ENCODE data around the gene EFCAB7. TPM values are rescaled to one million over a fixed set of nuclear protein-coding genes. Genes with fewer than 3 reads are reported as not detected.
A peak's percentile ranks its signal among the peaks of the same experiment; 100 is the strongest.
"Not testable (repeated sequence)": the region's sequence is repeated elsewhere in the genome, so short reads cannot be mapped to it uniquely, and the experiment has no call there.

The EFCAB7 gene
- total RNA-seq, 6 donors from 2014 or later, result 2.1 to 20.4 (median 4.7) TPM

- Histone ChIP-seq H3K4me3 (no peak overlapping the region), H3K36me3 (no peaks in the 10 kb centered on the region), H3K4me1 (no peaks in the 10 kb centered on the region), H3K27ac (no peak overlapping the region), H3K9me3 (no peaks in the 10 kb centered on the region), H3K27me3 (no peaks in the 10 kb centered on the region)
- ATAC-seq (ENCODE audit: low FRiP score in 2 of 2) (no peak), DNase-seq (no peak)
- 81 to 86% methylated on average over 3 of the region's 3 CpGs for WGBS, 2 donors
- TF ChIP-seq, protein P1, sequence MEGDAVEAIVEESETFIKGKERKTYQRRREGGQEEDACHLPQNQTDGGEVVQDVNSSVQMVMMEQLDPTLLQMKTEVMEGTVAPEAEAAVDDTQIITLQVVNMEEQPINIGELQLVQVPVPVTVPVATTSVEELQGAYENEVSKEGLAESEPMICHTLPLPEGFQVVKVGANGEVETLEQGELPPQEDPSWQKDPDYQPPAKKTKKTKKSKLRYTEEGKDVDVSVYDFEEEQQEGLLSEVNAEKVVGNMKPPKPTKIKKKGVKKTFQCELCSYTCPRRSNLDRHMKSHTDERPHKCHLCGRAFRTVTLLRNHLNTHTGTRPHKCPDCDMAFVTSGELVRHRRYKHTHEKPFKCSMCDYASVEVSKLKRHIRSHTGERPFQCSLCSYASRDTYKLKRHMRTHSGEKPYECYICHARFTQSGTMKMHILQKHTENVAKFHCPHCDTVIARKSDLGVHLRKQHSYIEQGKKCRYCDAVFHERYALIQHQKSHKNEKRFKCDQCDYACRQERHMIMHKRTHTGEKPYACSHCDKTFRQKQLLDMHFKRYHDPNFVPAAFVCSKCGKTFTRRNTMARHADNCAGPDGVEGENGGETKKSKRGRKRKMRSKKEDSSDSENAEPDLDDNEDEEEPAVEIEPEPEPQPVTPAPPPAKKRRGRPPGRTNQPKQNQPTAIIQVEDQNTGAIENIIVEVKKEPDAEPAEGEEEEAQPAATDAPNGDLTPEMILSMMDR (IDR thresholded peaks at IDR 0.05), result no peak
- TF ChIP-seq POLR2A (IDR thresholded peaks at IDR 0.05) (no peak), POLR2AphosphoS5 (IDR thresholded peaks at IDR 0.05) (no peak), EP300 (IDR thresholded peaks at IDR 0.05) (no peak)
Measured at GRCh38 chr1:63569640-63570316, 46.5 kb downstream of the EFCAB7 start.

DNA sequence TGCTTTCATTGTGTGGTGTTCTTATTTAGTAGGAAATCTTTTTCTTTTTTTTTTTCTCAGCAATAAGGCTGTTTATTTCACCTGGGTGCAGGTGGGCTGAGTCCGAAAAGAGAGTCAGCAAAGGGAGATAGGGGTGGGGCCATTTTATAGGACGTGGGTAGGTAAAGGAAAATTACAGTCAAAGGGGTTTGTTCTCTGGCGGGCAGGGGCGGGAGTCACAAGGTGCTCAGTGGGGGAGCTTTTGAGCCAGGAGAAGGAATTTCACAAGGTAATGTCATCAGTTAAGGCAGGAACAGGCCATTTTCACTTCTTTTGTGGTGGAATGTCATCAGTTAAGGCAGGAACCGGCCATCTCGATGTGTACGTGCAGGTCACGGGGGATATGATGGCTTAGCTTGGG, 49.4 kb downstream of the EFCAB7 start:
- H3K27me3 ChIP-seq; H3K36me3 ChIP-seq; DNase-seq; H3K27ac ChIP-seq; ATAC-seq (ENCODE audit: low FRiP score in 2 of 2); H3K4me3 ChIP-seq; H3K9me3 ChIP-seq; H3K4me1 ChIP-seq: not testable (repeated sequence)
- 91 to 92% methylated on average over 8 of the region's 8 CpGs for WGBS, 2 donors

DNA sequence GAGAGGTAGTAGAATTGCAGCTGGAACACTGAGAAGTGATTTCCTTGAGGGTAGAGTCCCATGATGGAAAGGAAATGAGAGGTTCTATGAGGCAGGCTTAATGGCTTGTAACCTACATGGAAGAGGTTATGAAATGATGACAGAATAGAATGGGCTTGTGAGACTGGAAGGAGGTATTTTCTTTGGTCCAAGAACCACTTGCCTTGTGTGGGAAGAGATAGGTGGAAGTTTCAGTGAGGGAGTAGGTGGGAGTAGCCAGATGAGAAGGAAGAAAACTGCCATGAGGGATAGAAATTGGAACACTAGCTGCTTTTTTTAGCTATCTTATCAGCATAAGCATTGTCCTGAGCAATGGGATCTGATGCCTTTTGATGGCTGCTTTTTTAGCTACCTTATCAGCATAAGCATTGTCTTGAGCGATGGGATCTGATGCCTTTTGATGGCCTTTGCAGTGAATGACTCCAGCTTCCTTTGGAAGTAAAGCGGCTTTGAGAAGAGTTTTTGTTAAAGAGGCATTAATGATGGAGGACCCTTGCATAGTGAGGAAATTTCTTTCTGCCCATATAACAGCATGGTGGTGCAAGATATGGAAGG, 51.0 kb downstream of the EFCAB7 start:
- not testable (repeated sequence) for H3K27ac ChIP-seq; H3K36me3 ChIP-seq; DNase-seq; H3K27me3 ChIP-seq; H3K9me3 ChIP-seq; H3K4me3 ChIP-seq; H3K4me1 ChIP-seq; ATAC-seq (ENCODE audit: low FRiP score in 2 of 2)
- WGBS, 2 donors, result 84 to 89% methylated on average over 2 of the region's 2 CpGs

- DNase-seq (no peak), ATAC-seq (ENCODE audit: low FRiP score in 2 of 2) (no peak)
- no peak overlapping the region for H3K4me3 ChIP-seq
- no peaks in the 10 kb centered on the region for H3K9me3 ChIP-seq
- no peaks in the 10 kb centered on the region for H3K36me3 ChIP-seq
- H3K27me3 ChIP-seq, result no peaks in the 10 kb centered on the region
- no peak overlapping the region for H3K27ac ChIP-seq
- H3K4me1 ChIP-seq, result no peaks in the 10 kb centered on the region
- TF ChIP-seq POLR2AphosphoS5 (IDR thresholded peaks at IDR 0.05), result no peak
- TF ChIP-seq, protein P1 (IDR thresholded peaks at IDR 0.05), result peak; percentile 49 to 84 (median 60)
- 67 to 72% methylated on average over 4 of the region's 4 CpGs for WGBS, 2 donors
Measured at GRCh38 chr1:63575340-63575826, 52.1 kb downstream of the EFCAB7 start.

DNA sequence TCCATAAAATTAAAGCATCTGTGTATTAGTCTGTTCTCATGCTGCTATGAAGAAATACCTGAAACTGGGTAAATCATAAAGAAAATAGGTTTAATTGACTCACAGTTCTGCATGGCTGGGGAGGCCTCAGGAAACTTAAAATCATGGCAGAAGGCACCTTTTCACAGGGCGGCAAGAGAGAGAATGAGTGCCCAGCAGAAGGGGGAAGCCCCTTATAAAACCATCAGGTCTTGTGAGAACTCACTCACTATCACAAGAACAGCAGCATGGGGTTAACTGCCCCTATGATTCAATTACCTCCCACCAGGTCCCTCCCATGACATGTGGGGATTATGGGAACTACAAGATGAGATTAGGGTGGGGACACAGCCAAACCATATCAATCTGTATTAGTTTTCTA, 63.0 kb downstream of the EFCAB7 start:
- ATAC-seq (ENCODE audit: low FRiP score in 2 of 2); H3K36me3 ChIP-seq; DNase-seq; H3K4me3 ChIP-seq; H3K9me3 ChIP-seq; H3K27ac ChIP-seq; H3K4me1 ChIP-seq; H3K27me3 ChIP-seq: not testable (repeated sequence)
- 100% methylated on average over 1 of the region's 1 CpG for WGBS, 2 donors

DNA sequence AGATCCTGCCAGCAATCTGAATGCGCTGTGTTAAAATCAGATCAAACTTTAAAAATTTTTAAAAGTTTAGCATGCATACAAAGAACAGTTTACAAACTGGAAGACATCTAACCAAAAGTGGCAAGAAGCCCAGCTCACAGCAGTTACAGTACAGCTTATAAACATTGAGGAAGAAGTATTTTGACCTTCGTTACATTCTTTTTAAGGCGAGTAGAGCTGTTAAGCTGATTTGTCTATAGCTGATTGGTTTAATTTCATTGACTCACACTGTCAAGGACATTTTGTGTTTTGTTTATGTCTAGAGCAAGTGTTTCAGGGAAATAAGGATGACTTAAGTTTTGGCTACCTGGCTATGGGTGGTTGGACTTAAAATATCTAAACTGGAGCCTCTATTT, 66.8 kb downstream of the EFCAB7 start:
- TF ChIP-seq POLR2AphosphoS5 (IDR thresholded peaks at IDR 0.05) (no peak), EP300 (IDR thresholded peaks at IDR 0.05) (no peak), POLR2A (IDR thresholded peaks at IDR 0.05) (no peak)
- TF ChIP-seq, protein P1 (IDR thresholded peaks at IDR 0.05), result no peak
- DNase-seq, result no peak

More for the DNA sequence above, 66.8 kb downstream of the EFCAB7 start:
- Histone ChIP-seq H3K9me3 (no peaks in the 10 kb centered on the region), H3K27ac (no peak overlapping the region), H3K36me3 (no peaks in the 10 kb centered on the region), H3K4me1 (peaks cover 3 to 12% (median 4%) of the 10 kb centered on the region in 4 donors), H3K4me3 (no peak overlapping the region), H3K27me3 (no peaks in the 10 kb centered on the region)
- 69 to 78% methylated on average over 3 of the region's 3 CpGs for WGBS, 2 donors
- no peak for ATAC-seq (ENCODE audit: low FRiP score in 2 of 2)
